Erythroblast (primary cell): ENCODE results near the gene KRTAP5-10.
"Not testable (repeated sequence)": the region's sequence is repeated elsewhere in the genome, so short reads cannot be mapped to it uniquely, and the experiment has no call there.

Experiments
- GATA1 ChIP-seq: IDR thresholded peaks from 2 replicates; pipeline ENCODE4 v1.6.1; 2011; ENCODE audit warnings: low read depth, mild to moderate bottlenecking, control low read depth, low read length, moderate library complexity
- POLR2A ChIP-seq: IDR thresholded peaks from 2 replicates; pipeline ENCODE4 v1.6.1; 2011; ENCODE audit warnings: mild to moderate bottlenecking, low read length

DNA sequence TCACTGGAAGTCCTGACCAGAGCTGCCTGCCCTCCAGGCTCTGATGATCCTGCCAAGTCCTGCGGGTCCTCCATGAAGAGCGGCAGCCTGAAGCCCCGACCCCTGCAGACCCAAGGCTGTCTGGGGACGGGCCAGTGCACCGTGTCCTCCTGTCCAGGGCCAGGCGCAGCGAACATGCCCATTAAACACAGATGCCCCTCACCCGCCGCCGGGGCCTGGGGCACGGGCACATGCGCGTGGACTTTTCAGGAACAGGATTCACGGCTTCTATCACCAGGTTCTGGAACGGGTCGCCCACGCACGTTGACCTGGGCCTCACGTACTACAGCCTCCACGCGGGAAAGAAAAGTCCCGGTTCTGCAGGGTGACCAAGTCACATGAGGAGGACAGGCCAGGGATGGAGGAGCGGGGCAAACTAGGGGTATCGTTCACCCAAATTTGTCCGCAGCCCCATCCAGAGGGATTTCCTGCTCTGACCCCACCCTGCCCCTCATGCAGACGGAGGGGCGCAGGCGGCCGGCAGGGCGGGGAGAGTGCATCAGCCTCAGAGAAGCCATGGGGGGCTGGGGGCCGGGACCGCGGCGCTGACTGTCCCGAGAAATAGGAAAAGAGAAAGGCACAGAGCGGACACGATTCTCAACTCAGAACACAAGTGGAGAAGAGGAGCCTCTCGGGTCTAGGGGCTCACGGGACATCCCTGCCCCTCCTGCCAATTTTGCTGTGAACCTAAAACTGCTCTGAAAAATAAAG, 5.9 kb downstream of the KRTAP5-10 start:
- not testable (repeated sequence) for TF ChIP-seq POLR2A, GATA1
